Heart right ventricle (tissue), 16 donors: ENCODE data around the gene COMMD1. TPM values are rescaled to one million over a fixed set of nuclear protein-coding genes. Genes with fewer than 3 reads are reported as not detected.
"Not testable (repeated sequence)": the region's sequence is repeated elsewhere in the genome, so short reads cannot be mapped to it uniquely, and the experiment has no call there.

Experiments used
- ATAC-seq, 8 donors: fragments of 200-7000 bp; cut with Tn5 transposase; one replicate each; pipeline ENCODE4 v1.9.1; 2020; ENCODE audit warnings: mild to moderate bottlenecking in 8 of 8, moderate library complexity in 8 of 8, moderate number of reproducible peaks in 1 of 8
- DNase-seq, 2 donors: peaks; one replicate each; pipeline ENCODE4 v3.0.0-alpha.2; 2020
- H3K27ac ChIP-seq, 10 donors: fragments of 200-600 bp; sonication (generic) in 2 of 10; one replicate each; pipeline versions ENCODE4 v1.5.0 to v1.8.0; 2020 to 2022; ENCODE audit warnings: mild to moderate bottlenecking in 3 of 10
- H3K27me3 ChIP-seq, 7 donors: fragments of 200-600 bp; one replicate each; pipeline ENCODE4 v1.8.0; 2021 to 2022; ENCODE audit warnings: mild to moderate bottlenecking in 2 of 7
- H3K36me3 ChIP-seq, 9 donors: fragments of 200-600 bp; sonication (generic) in 1 of 9; one replicate each; pipeline versions ENCODE4 v1.5.0 to v1.8.0; 2020 to 2022; ENCODE audit warnings: mild to moderate bottlenecking in 2 of 9
- H3K4me1 ChIP-seq, 9 donors: fragments of 200-600 bp; sonication (generic) in 1 of 9; one replicate each; pipeline versions ENCODE4 v1.5.0 to v1.8.0; 2020 to 2022; ENCODE audit warnings: mild to moderate bottlenecking in 4 of 9
- H3K4me3 ChIP-seq, 10 donors: fragments of 200-600 bp; sonication (generic) in 2 of 10; one replicate each; pipeline versions ENCODE4 v1.5.0 to v1.8.0; 2020 to 2022; ENCODE audit warnings: mild to moderate bottlenecking in 7 of 10, moderate library complexity in 2 of 10
- H3K9me3 ChIP-seq, 11 donors: fragments of 200-600 bp in 10 of 11; sonication (generic) in 2 of 11; one replicate each; pipeline versions ENCODE4 v1.5.0 to v1.8.0; 2013 to 2022; ENCODE audit warnings: mild to moderate bottlenecking in 2 of 11, control low read depth in 1 of 11, moderate library complexity in 1 of 11
- WGBS, 2 donors: extraction: QIAGEN DNeasy Blood & Tissue Kit; methylation state at CpG; one replicate each; pipeline ENCODE4 v1.1.7; 2013; ENCODE audit warnings: inconsistent platforms in 1 of 2; 5-methylcytosine and 5-hydroxymethylcytosine counted together
- intact Hi-C, 10 donors: fragments of 100-400 bp; cut with DNase I; formaldehyde crosslinking; loops; one replicate each; pipeline versions ENCODE4 v1.11.1 to v1.14.2; 2022
- polyA plus RNA-seq, 2 donors: library from polyadenylated mRNA; stranded (reverse); fragments of 200-250 nt; gene quantifications; one replicate each; pipeline ENCODE4 v1.2.3, GENCODE V29; 2013
- total RNA-seq, 10 donors: library from RNA; stranded (reverse); fragmentation: NEBNext Ultra II Directional in 3 of 10; extraction: Animal tissue kit (Norgen Biotek cat#: 25700) in 3 of 10; gene quantifications; one replicate each; pipeline versions ENCODE4 v1.2.1 to v1.2.4, GENCODE V29; 2021 to 2023
- TF ChIP-seq, protein P1 (sequence below), 9 donors: fragments of 200-600 bp; sonication (generic) in 2 of 9; IDR thresholded peaks; one replicate each; pipeline versions ENCODE4 v1.5.0 to v1.8.0; 2021 to 2022; ENCODE audit warnings: antibody characterized with exemption in 9 of 9, mild to moderate bottlenecking in 5 of 9, moderate library complexity in 1 of 9
- donor health status: Arrhythmogenic right ventricular cardiomyopathy.
- donor health status: ischemic (EF 13 %, LVEDD 7.1; RV severe dilation, severe dysfunction).
- donor health status: healthy with polysubstance abuse.
- donor health status: DM: no; HTN: yes; CAD: no.
- donor health status: DM: no; HTN: no; CAD: no.
- donor health status: ischemic (EF 25% LVEDD 6.9; RV normal size, moderate dysfunction).
- donor health status: ischemic (EF 25% LVEDD 5.7; RV mildly dilated, moderate dysfunction).
- donor health status: healthy.
- donor health status: DM: yes; HTN: yes; CAD: no.
- donor health status: Ischemic cardiomyopathy.
- donor health status: ischemic (EF 35%, LVEDD 5.7; RV mildly dilated, moderate dysfunction).
- donor health status: nonischemic (EF 11% LVEDD 7.7; RV severe dilation, severe dysfunction).
- donor health status: DM: yes; HTN: yes; CAD: no.
- donor health status: PGD.
- donor health status: ischemic (EF 29% LVEDD 5.4; RV normal size, mild dysfunction).
- donor health status: nonischemic (EF 23%, LVEDD 6.1; RV moderate dilation, normal function).

COMMD1 gene
- total and polyA plus RNA-seq, 12 donors = 51.1 to 90.2 (median 64.4) TPM

DNA sequence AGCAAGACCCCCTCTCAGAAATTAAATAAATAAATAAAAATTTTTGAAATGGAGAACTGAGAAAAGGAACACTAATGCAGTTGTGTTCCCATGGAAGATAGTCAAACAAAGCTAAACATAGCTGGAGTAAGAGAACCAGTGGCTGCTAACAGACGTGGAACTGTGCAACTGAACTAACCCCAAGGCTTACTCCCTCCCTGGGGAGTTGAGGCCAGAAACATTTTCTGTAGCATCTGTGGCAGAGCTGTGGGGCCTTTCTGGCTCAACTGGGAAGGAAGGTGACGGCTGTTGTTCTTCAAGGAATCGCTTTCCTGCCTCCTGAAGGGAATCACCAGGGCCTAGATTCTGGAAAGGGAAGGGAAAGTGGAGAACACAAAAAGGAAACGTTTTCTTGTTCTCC lies 236.6 kb downstream of the COMMD1 start:
- 59 to 69% methylated on average over 4 of the region's 4 CpGs for WGBS, 2 donors
- TF ChIP-seq, protein P1, sequence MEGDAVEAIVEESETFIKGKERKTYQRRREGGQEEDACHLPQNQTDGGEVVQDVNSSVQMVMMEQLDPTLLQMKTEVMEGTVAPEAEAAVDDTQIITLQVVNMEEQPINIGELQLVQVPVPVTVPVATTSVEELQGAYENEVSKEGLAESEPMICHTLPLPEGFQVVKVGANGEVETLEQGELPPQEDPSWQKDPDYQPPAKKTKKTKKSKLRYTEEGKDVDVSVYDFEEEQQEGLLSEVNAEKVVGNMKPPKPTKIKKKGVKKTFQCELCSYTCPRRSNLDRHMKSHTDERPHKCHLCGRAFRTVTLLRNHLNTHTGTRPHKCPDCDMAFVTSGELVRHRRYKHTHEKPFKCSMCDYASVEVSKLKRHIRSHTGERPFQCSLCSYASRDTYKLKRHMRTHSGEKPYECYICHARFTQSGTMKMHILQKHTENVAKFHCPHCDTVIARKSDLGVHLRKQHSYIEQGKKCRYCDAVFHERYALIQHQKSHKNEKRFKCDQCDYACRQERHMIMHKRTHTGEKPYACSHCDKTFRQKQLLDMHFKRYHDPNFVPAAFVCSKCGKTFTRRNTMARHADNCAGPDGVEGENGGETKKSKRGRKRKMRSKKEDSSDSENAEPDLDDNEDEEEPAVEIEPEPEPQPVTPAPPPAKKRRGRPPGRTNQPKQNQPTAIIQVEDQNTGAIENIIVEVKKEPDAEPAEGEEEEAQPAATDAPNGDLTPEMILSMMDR (IDR thresholded peaks at IDR 0.05) = no peak
- H3K9me3 ChIP-seq = no peaks in the 10 kb centered on the region

DNA sequence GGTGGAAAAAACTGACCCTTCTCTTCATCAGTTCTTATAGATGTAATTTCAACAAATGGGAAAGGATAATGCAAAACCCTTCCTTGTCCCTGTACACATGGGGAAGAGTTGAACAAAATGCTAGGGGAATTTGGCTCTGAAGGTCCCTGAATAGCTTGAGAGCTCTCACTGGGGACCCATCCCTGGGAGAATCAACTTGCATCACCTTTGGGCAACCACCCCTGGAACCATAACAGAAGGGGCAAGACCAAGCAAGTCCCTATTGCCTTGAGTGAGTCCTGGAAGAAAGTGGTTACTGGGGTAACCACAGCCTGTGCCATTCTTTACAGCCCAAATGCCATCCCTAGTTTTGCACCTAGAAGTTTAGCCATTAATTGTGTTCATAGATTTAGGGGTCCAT lies 238.2 kb downstream of the COMMD1 start:
- intact Hi-C loops = no loop called here
- Histone ChIP-seq H3K4me3 (no peak overlapping the region), H3K4me1 (peaks cover 0 to 40% (median 8%) of the 10 kb centered on the region in 9 donors), H3K36me3 (no peaks in the 10 kb centered on the region), H3K27me3 (no peaks in the 10 kb centered on the region), H3K9me3 (no peaks in the 10 kb centered on the region), H3K27ac (no peak overlapping the region)
- no peak for ATAC-seq
- DNase-seq = no peak
- TF ChIP-seq, protein P1 (IDR thresholded peaks at IDR 0.05) = no peak

More for the DNA sequence above, 236.6 kb downstream of the COMMD1 start:
- H3K36me3 ChIP-seq = no peaks in the 10 kb centered on the region
- H3K4me3 ChIP-seq = no peak overlapping the region
- intact Hi-C loops = no loop called here
- H3K4me1 ChIP-seq = peaks cover 0 to 40% (median 12%) of the 10 kb centered on the region in 9 donors
- no peaks in the 10 kb centered on the region for H3K27me3 ChIP-seq
- DNase-seq = peak in 1 of 2 donors; percentile 50
- H3K27ac ChIP-seq = peak overlapping the region in 6 of 10 donors; percentile 23 to 61 (median 40)
- ATAC-seq = peak in 6 of 8 donors; percentile 53 to 86 (median 72)

DNA sequence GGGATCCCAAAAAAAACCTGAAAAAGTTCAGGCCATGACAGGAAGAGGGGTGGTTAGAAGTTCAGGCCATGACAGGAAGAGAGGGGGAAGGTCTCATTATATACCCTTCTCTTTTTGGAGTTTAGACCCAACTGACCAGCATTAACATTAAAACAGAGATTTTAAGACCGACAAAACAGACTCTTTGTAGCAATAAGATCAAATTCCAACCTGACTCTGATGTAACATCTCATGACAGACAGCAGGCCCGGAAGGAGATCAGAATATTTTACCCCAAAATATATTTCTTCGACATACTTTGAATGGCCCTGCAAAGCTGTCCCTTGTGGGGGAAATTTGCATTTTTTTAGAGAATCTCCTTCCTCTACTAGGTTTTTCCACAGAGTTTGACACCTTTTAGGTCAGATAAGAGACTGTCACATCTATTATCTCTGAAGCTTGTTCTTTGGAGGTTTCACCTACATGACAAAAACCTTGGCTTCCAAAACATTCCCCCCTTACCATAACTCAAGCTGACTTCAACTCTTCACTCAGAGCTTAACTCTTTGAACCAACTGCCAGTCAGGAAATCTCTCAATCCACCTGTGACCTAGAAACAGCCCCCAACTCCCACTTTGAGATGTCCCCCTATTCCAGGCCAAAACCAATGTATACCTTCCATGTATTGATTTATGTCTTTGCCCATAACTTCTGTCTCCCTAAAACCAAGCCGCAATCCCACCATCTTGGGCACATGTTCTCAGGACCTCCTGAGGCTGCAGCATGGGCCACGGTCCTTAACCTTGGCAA lies 239.4 kb downstream of the COMMD1 start:
- TF ChIP-seq, protein P1 (IDR thresholded peaks at IDR 0.05) = no peak
- DNase-seq (no peak), ATAC-seq (no peak)
- Histone ChIP-seq H3K4me1 (peaks cover 0 to 49% (median 15%) of the 10 kb centered on the region in 9 donors), H3K27me3 (no peaks in the 10 kb centered on the region), H3K36me3 (no peaks in the 10 kb centered on the region), H3K27ac (no peak overlapping the region), H3K9me3 (no peaks in the 10 kb centered on the region), H3K4me3 (no peak overlapping the region)
- 94 to 98% methylated on average over 5 of the region's 5 CpGs for WGBS, 2 donors
- intact Hi-C loops = no loop called here

DNA sequence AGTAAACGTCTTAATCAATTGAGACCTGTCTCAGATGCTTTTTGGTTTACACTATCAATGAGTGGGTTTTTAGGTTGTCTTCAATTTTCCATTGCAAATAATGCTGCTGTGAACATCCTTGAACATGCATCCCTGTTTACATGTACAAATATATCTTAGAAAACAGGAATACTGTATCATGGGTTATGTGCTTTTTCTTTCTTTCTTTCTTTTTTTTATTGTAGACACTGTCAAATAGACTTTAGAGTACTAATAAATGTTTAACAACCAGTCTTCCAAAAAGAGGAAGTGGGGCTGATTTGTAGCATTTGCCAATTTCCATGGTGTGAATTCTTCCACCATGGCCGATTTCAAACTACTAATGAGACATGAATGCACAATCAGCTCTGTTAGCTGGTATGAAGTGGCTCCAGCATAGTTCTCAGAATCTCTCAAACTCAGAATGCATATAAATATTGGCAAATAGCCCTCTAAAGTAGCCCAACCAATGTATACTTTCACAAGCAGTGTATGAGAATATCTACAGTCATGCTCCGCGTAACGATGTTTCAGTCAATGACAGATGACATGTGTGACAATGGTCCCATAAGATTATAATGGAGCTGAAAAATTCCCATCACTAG lies 240.1 kb downstream of the COMMD1 start:
- peaks cover 0 to 49% (median 18%) of the 10 kb centered on the region in 9 donors for H3K4me1 ChIP-seq
- H3K9me3 ChIP-seq = no peaks in the 10 kb centered on the region
- no peak for DNase-seq
- no peak overlapping the region for H3K27ac ChIP-seq
- ATAC-seq = no peak
- intact Hi-C loops = no loop called here
- H3K36me3 ChIP-seq = no peaks in the 10 kb centered on the region
- H3K4me3 ChIP-seq = no peak overlapping the region
- TF ChIP-seq, protein P1 (IDR thresholded peaks at IDR 0.05) = no peak
- no peaks in the 10 kb centered on the region for H3K27me3 ChIP-seq
- WGBS, 2 donors = 88 to 89% methylated on average over 5 of the region's 5 CpGs

DNA sequence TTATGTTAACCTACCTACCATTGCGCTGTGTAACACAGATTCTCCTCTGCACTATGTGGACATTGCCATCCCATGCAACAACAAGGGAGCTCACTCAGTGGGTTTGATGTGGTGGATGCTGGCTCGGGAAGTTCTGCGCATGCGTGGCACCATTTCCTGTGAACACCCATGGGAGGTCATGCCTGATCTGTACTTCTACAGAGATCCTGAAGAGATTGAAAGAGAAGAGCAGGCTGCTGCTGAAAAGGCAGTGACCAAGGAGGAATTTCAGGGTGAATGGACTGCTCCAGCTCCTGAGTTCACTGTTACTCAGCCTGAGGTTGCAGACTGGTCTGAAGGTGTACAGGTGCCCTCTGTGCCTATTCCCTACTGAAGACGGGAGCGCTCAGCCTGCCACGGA lies 241.3 kb downstream of the COMMD1 start:
- H3K27ac ChIP-seq = not testable (repeated sequence)

More for the DNA sequence above, 241.3 kb downstream of the COMMD1 start:
- H3K4me3 ChIP-seq, intact Hi-C loops, ATAC-seq, H3K27me3 ChIP-seq, H3K36me3 ChIP-seq, H3K9me3 ChIP-seq: not testable (repeated sequence)
- H3K4me1 ChIP-seq = peaks cover 0 to 49% (median 20%) of the 10 kb centered on the region in 9 donors
- 88 to 91% methylated on average over 7 of the region's 7 CpGs for WGBS, 2 donors
- peak; percentile 13 to 56 for DNase-seq
